Osteoblast (primary cell): ENCODE results near the gene UBE2D2. TPM values are rescaled to one million over a fixed set of nuclear protein-coding genes. Genes with fewer than 3 reads are reported as not detected.

ENCODE experiments used
- DNase-seq: peaks from one replicate; pipeline ENCODE4 v3.0.0; 2011; ENCODE audit warnings: low spot score, mixed read lengths; ENCODE audit not compliant: insufficient read length; ENCODE audit errors: missing footprints
- H2AFZ ChIP-seq: 2 replicates; pipeline ENCODE4 v1.6.0; 2011; ENCODE audit warnings: mild to moderate bottlenecking, low read length
- H3K27ac ChIP-seq: 2 replicates; pipeline ENCODE4 v1.5.1; 2011; ENCODE audit warnings: mild to moderate bottlenecking, low read depth, low read length, moderate library complexity
- H3K27me3 ChIP-seq: 2 replicates; pipeline ENCODE4 v1.6.0; 2012; ENCODE audit warnings: mild to moderate bottlenecking, control low read depth, inconsistent platforms, low read length, moderate library complexity; ENCODE audit not compliant: insufficient read depth
- H3K36me3 ChIP-seq: 2 replicates; pipeline ENCODE4 v1.5.1; 2011; ENCODE audit warnings: mild to moderate bottlenecking, low read length, control low read depth, moderate library complexity; ENCODE audit not compliant: insufficient read depth
- H3K4me1 ChIP-seq: 2 replicates; pipeline ENCODE4 v1.5.1; 2011; ENCODE audit warnings: mild to moderate bottlenecking, low read length, control low read depth, moderate library complexity; ENCODE audit not compliant: insufficient read depth
- H3K4me2 ChIP-seq: 2 replicates; pipeline ENCODE4 v1.6.0; 2011; ENCODE audit warnings: mild to moderate bottlenecking, low read length; ENCODE audit not compliant: insufficient read depth
- H3K4me3 ChIP-seq: fragments of 200-600 bp; sonication (generic); 3 replicates; pipeline ENCODE4 v1.5.1; 2012; ENCODE audit warnings: mild to moderate bottlenecking, low read length, inconsistent platforms; ENCODE audit not compliant: insufficient read depth
- H3K79me2 ChIP-seq: 2 replicates; pipeline ENCODE4 v1.6.0; 2012; ENCODE audit warnings: mild to moderate bottlenecking, low read length, control low read depth, inconsistent platforms; ENCODE audit not compliant: insufficient read depth
- H3K9me3 ChIP-seq: 2 replicates; pipeline ENCODE4 v1.5.1; 2011; ENCODE audit warnings: low read depth, low read length, control low read depth
- H4K20me1 ChIP-seq: 2 replicates; pipeline ENCODE4 v1.6.0; 2012; ENCODE audit warnings: mild to moderate bottlenecking, low read length, control low read depth; ENCODE audit not compliant: insufficient read depth
- CTCF ChIP-seq: IDR thresholded peaks from 2 replicates; pipeline ENCODE4 v1.5.1; 2011; ENCODE audit warnings: mild to moderate bottlenecking, low read depth, low read length, moderate library complexity; ENCODE audit errors: extremely low read depth
- total RNA-seq: library from RNA; depleted of rRNA; stranded (reverse); fragments of >200 nt; gene quantifications from 2 replicates; pipeline ENCODE4 v1.2.3, GENCODE V29; 2012

Gene UBE2D2
- total RNA-seq, 1 donor, result 52.8 TPM

DNA sequence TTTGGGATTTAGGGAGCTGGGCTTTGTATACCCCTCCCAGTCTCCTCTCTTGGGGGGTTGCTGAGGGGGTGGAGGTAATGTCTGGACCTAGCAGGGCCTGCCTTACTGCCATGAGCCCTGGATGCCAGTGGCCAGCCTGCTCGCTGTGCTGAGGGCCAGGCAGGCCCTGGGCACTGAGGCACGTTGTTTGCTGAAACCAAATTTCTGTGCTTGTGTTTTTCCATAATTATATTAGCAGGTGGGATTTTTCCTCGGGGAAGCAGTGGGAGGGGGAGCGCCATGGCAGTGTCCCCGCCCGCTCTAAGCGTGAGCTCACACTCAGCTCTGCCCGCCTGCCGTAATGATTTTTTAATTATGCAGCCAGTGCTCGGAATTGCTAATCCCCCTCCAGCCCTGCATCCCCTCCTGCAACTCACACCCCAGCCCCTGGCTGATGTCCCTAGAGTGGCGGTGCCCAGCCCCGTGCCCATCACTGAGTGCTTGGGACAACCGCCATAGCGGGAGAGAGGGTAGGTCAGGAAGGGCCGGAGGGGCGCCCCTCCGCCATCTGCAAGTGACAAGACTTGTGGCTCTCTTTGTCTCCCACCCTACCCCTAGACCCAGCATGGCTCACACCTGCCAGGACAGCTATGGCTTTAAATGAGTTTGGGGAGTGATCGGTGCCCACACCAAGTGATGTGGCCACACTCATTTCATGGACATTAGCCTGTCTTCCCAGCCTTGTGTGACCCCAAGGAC lies 108.0 kb downstream of the UBE2D2 start:
- Histone ChIP-seq H4K20me1 (peaks cover 70% of the 10 kb centered on the region), H3K79me2 (peaks cover 99% of the 10 kb centered on the region), H3K4me1 (peaks cover 92% of the 10 kb centered on the region), H3K9me3 (no peaks in the 10 kb centered on the region), H3K27ac (peak overlapping the region; percentile 87), H3K4me2 (peak overlapping the region; percentile 74), H2AFZ (no peak overlapping the region), H3K36me3 (peaks cover 23% of the 10 kb centered on the region), H3K27me3 (no peaks in the 10 kb centered on the region), H3K4me3 (peak overlapping the region; percentile 60)
- no peak for TF ChIP-seq CTCF
- no peak for DNase-seq

DNA sequence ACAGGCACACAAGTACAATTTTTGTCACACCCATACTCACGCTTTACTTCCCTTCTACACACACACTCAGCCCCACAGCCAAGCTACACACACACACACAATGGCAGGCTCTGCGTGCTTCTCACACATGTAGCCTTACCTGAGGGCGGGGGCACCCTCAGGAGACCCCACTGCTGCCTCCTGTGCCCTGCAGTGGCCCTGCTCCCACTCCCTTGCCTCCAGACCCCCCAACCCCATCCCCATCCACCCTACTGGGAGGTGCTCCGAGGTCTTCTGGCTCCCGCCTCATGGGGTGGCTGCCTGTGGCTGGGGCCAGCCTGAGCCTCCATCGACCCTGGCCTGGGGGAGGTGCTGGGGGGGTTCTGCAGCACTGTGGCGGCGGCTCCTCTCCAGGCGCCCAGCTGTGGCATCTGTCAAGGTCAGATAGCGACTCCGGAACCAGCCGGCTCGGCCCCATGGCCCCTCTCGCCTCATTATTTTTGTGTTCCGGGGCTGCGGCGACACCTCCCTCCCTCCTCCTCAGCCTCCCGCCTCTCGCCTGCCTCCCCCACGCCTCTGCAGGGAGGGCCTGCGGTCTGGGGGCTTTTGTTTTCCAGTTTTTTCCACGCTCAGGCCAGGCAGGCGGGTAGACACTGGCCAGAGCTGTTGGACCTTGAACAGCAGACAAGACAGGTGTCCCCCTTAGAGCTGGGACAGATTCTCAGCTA lies 108.7 kb downstream of the UBE2D2 start:
- no peaks in the 10 kb centered on the region for H3K27me3 ChIP-seq
- no peak for DNase-seq
- H3K4me3 ChIP-seq, result no peak overlapping the region
- H3K4me1 ChIP-seq, result peaks cover 92% of the 10 kb centered on the region
- TF ChIP-seq CTCF, result no peak
- peaks cover 71% of the 10 kb centered on the region for H4K20me1 ChIP-seq
- peaks cover 18% of the 10 kb centered on the region for H3K36me3 ChIP-seq
- H3K27ac ChIP-seq, result peak overlapping the region; percentile 87
- H3K9me3 ChIP-seq, result no peaks in the 10 kb centered on the region
- no peak overlapping the region for H3K4me2 ChIP-seq
- no peak overlapping the region for H2AFZ ChIP-seq
- peaks cover 99% of the 10 kb centered on the region for H3K79me2 ChIP-seq

- Histone ChIP-seq H3K4me1 (peaks cover 92% of the 10 kb centered on the region), H4K20me1 (peaks cover 76% of the 10 kb centered on the region), H3K27me3 (no peaks in the 10 kb centered on the region), H2AFZ (no peak overlapping the region), H3K79me2 (peaks cover 99% of the 10 kb centered on the region), H3K27ac (peak overlapping the region; percentile 87), H3K9me3 (no peaks in the 10 kb centered on the region), H3K36me3 (peaks cover 20% of the 10 kb centered on the region), H3K4me2 (peak overlapping the region; percentile 73), H3K4me3 (no peak overlapping the region)
- peak; percentile 94 for DNase-seq
- peak; percentile 43 for TF ChIP-seq CTCF
These were observed 109.4 kb downstream of the UBE2D2 start for GRCh38 chr5:139670369-139671095.
